BJ (cell line): ENCODE results near the gene SHROOM3. TPM values are rescaled to one million over a fixed set of nuclear protein-coding genes. Genes with fewer than 3 reads are reported as not detected.

Source experiments
- CTCF ChIA-PET: fragments of 350-600 bp; formaldehyde crosslinking; extraction: SDS; loops from one replicate; lab custom pipeline; 2021; ENCODE audit warnings: antibody characterized with exemption, inconsistent platforms; lab: Yijun Ruan, JAX
- POLR2A ChIA-PET: fragments of 300-600 bp; sonication (Branson Sonifier 250); formaldehyde crosslinking; extraction: SDS; loops from one replicate; lab custom pipeline; 2021; ENCODE audit warnings: antibody characterized with exemption; lab: Charles Lee
- DNase-seq: peaks from one replicate; pipeline ENCODE4 v3.0.0-alpha.2; 2011; ENCODE audit warnings: low read depth
- H3K27me3 ChIP-seq: 2 replicates; pipeline ENCODE4 v1.6.0; 2011; ENCODE audit warnings: low read length; ENCODE audit not compliant: control insufficient read depth, insufficient read depth
- H3K36me3 ChIP-seq: 2 replicates; pipeline ENCODE4 v1.5.1; 2011; ENCODE audit warnings: low read length; ENCODE audit not compliant: control insufficient read depth, insufficient read depth
- H3K4me3 ChIP-seq: 2 replicates; pipeline ENCODE4 v1.5.1; 2011; ENCODE audit warnings: low read depth, mild to moderate bottlenecking, control low read depth, low read length
- polyA plus RNA-seq: library from polyadenylated mRNA; depleted of rRNA; stranded (reverse); fragments of >200 nt; gene quantifications from 2 replicates; pipeline ENCODE4 v1.2.3, GENCODE V29; 2011
- TF ChIP-seq, protein P1 (sequence below): IDR thresholded peaks from 2 replicates; pipeline ENCODE4 v1.5.1; 2011; ENCODE audit warnings: low read depth, mild to moderate bottlenecking, control low read depth, inconsistent platforms, low read length, moderate library complexity; ENCODE audit not compliant: insufficient read depth

SHROOM3 gene
- polyA plus RNA-seq, 1 experiment, result 46.1 TPM

DNA sequence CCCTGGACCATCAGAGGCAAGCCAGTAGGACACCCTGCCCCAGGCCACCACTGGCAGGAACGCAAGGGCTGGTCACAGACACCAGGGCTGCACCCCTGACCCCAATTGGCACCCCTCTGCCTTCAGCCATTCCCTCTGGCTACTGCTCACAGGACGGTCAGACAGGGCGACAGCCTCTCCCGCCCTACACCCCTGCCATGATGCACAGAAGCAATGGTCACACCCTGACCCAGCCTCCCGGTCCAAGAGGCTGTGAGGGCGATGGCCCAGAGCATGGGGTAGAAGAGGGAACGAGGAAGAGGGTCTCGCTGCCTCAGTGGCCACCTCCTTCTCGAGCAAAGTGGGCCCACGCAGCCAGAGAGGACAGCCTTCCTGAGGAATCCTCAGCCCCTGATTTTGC is 319.4 kb downstream of the SHROOM3 start:
- ChIA-PET CTCF (no interaction called here), POLR2A (interaction anchor here (0.7 to 1.3 kb wide), 3 partner anchors 16 to 197 kb away, joined by 4 to 7 read pairs (median 4); no protein-coding TSS in a partner anchor)
- Histone ChIP-seq H3K27me3 (no peaks in the 10 kb centered on the region), H3K36me3 (peaks cover 22% of the 10 kb centered on the region), H3K4me3 (no peak overlapping the region)
- DNase-seq, result no peak
- TF ChIP-seq, protein P1, sequence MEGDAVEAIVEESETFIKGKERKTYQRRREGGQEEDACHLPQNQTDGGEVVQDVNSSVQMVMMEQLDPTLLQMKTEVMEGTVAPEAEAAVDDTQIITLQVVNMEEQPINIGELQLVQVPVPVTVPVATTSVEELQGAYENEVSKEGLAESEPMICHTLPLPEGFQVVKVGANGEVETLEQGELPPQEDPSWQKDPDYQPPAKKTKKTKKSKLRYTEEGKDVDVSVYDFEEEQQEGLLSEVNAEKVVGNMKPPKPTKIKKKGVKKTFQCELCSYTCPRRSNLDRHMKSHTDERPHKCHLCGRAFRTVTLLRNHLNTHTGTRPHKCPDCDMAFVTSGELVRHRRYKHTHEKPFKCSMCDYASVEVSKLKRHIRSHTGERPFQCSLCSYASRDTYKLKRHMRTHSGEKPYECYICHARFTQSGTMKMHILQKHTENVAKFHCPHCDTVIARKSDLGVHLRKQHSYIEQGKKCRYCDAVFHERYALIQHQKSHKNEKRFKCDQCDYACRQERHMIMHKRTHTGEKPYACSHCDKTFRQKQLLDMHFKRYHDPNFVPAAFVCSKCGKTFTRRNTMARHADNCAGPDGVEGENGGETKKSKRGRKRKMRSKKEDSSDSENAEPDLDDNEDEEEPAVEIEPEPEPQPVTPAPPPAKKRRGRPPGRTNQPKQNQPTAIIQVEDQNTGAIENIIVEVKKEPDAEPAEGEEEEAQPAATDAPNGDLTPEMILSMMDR, result no peak

GRCh38 chr4:76755756-76756155 is 320.7 kb downstream of the SHROOM3 start:
- ChIA-PET CTCF (interaction anchor here (1.4 to 1.6 kb wide), 2 partner anchors 14 to 164 kb away, joined by 3 to 4 read pairs; no protein-coding TSS in a partner anchor), POLR2A (interaction anchor here (0.8 kb wide), 1 partner anchor 98 kb away, joined by 3 read pairs; no protein-coding TSS in a partner anchor)
- no peaks in the 10 kb centered on the region for H3K27me3 ChIP-seq
- DNase-seq, result no peak
- TF ChIP-seq, protein P1, result no peak
- H3K36me3 ChIP-seq, result peaks cover 28% of the 10 kb centered on the region
- no peak overlapping the region for H3K4me3 ChIP-seq

DNA sequence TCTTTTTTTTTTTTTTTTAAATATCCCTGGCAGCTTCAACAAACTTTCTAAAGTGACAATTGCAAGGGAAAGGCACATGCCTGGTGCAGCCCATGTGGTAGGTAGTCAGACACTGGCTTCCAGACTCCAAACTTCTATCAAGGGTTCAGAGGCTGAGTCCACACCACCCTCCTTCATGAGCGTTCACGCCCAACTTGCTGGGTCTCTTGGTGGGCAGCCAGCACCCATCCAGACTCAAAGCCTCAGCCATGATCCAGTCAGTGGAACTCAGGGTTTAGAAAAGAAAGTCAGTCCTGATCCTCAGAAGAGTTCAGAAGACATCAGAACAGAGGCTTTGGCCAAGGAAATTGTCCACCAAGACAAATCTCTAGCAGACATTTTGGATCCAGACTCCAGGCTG is 321.4 kb downstream of the SHROOM3 start:
- no peak for DNase-seq
- POLR2A ChIA-PET, result interaction anchor here (0.6 kb wide), 1 partner anchor 12 kb away, joined by 3 read pairs; no protein-coding TSS in a partner anchor
- H3K27me3 ChIP-seq, result no peaks in the 10 kb centered on the region
- H3K4me3 ChIP-seq, result no peak overlapping the region
- TF ChIP-seq, protein P1, result no peak
- H3K36me3 ChIP-seq, result peaks cover 28% of the 10 kb centered on the region
- CTCF ChIA-PET, result interaction anchor here (1.4 to 1.6 kb wide), 2 partner anchors 13 to 164 kb away, joined by 3 to 4 read pairs; no protein-coding TSS in a partner anchor

- TF ChIP-seq, protein P1, result no peak
- H3K27me3 ChIP-seq, result no peaks in the 10 kb centered on the region
- peaks cover 30% of the 10 kb centered on the region for H3K36me3 ChIP-seq
- DNase-seq, result no peak
- H3K4me3 ChIP-seq, result no peak overlapping the region
- ChIA-PET POLR2A (interaction anchor here (0.6 kb wide), 5 partner anchors 15 to 239 kb away, joined by 3 to 9 read pairs (median 5); no protein-coding TSS in a partner anchor), CTCF (interaction anchor here (0.6 to 1.4 kb wide), 9 partner anchors 12 to 253 kb away, joined by 3 to 7 read pairs (median 3); no protein-coding TSS in a partner anchor)
These were observed 322.4 kb downstream of the SHROOM3 start for GRCh38 chr4:76757418-76757939.

- CTCF ChIA-PET, result interaction anchor here (1.1 to 1.4 kb wide), 6 partner anchors 13 to 254 kb away, joined by 3 to 7 read pairs (median 4); no protein-coding TSS in a partner anchor
- DNase-seq, result no peak
- POLR2A ChIA-PET, result interaction anchor here (0.6 kb wide), 3 partner anchors 15 to 238 kb away, joined by 4 to 9 read pairs (median 7); no protein-coding TSS in a partner anchor
These were observed 323.4 kb downstream of the SHROOM3 start for GRCh38 chr4:76758290-76758882.

More at GRCh38 chr4:76758290-76758882, 323.4 kb downstream of the SHROOM3 start:
- H3K4me3 ChIP-seq, result no peak overlapping the region
- no peaks in the 10 kb centered on the region for H3K27me3 ChIP-seq
- peaks cover 33% of the 10 kb centered on the region for H3K36me3 ChIP-seq
- TF ChIP-seq, protein P1, result peak; percentile 76
